ENCODE measurements around the gene AUTS2.

The AUTS2 gene

GRCh38 chr7:70182521-70182920 lies 584.2 kb downstream of the AUTS2 start:
- no peak overlapping the region for H3K9ac ChIP-seq (ENCODE audit: low read length)
- H3K4me2 ChIP-seq (ENCODE audit: low read length), result no peak overlapping the region
- H3K4me1 ChIP-seq (ENCODE audit: insufficient read depth, low read length, severe bottlenecking), result peaks cover 14% of the 10 kb centered on the region
- no peaks in the 10 kb centered on the region for H4K20me1 ChIP-seq (ENCODE audit: insufficient read depth, low read length)
- no peak overlapping the region for H2AFZ ChIP-seq (ENCODE audit: low read length)
- no peaks in the 10 kb centered on the region for H3K9me2 ChIP-seq (ENCODE audit: low read depth, low read length)
- H3K27me3 ChIP-seq (ENCODE audit: insufficient read depth, low read length), result no peaks in the 10 kb centered on the region
- TF ChIP-seq, protein P1, sequence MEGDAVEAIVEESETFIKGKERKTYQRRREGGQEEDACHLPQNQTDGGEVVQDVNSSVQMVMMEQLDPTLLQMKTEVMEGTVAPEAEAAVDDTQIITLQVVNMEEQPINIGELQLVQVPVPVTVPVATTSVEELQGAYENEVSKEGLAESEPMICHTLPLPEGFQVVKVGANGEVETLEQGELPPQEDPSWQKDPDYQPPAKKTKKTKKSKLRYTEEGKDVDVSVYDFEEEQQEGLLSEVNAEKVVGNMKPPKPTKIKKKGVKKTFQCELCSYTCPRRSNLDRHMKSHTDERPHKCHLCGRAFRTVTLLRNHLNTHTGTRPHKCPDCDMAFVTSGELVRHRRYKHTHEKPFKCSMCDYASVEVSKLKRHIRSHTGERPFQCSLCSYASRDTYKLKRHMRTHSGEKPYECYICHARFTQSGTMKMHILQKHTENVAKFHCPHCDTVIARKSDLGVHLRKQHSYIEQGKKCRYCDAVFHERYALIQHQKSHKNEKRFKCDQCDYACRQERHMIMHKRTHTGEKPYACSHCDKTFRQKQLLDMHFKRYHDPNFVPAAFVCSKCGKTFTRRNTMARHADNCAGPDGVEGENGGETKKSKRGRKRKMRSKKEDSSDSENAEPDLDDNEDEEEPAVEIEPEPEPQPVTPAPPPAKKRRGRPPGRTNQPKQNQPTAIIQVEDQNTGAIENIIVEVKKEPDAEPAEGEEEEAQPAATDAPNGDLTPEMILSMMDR (IDR thresholded peaks at IDR 0.05; ENCODE audit: low read length), result no peak
- no peak for TF ChIP-seq EZH2 (IDR thresholded peaks at IDR 0.05; ENCODE audit: borderline replicate concordance, low read length)
- H3K79me2 ChIP-seq (ENCODE audit: insufficient read depth, low read length), result no peaks in the 10 kb centered on the region
- no peak overlapping the region for H3K4me3 ChIP-seq (ENCODE audit: low read depth, low read length, poor library complexity, severe bottlenecking)
- H3K9me3 ChIP-seq (ENCODE audit: low read length), result no peaks in the 10 kb centered on the region
- no peaks in the 10 kb centered on the region; the same call in 1 of the 2 replicates for H3K36me3 ChIP-seq (ENCODE audit: insufficient read depth, low read length)
- no peaks in the 10 kb centered on the region for H3F3A ChIP-seq (ENCODE audit: insufficient read depth, low read length)
- H3K27ac ChIP-seq (ENCODE audit: low read depth, low read length, poor library complexity, severe bottlenecking), result no peak overlapping the region

- Histone ChIP-seq H3K27ac (ENCODE audit: low read depth, low read length, poor library complexity, severe bottlenecking) (no peak overlapping the region), H3K36me3 (ENCODE audit: insufficient read depth, low read length) (no peaks in the 10 kb centered on the region; the same call in 1 of the 2 replicates), H3K9me3 (ENCODE audit: low read length) (no peaks in the 10 kb centered on the region), H4K20me1 (ENCODE audit: insufficient read depth, low read length) (no peaks in the 10 kb centered on the region), H3F3A (ENCODE audit: insufficient read depth, low read length) (no peaks in the 10 kb centered on the region), H3K4me3 (ENCODE audit: low read depth, low read length, poor library complexity, severe bottlenecking) (no peak overlapping the region), H3K9ac (ENCODE audit: low read length) (no peak overlapping the region), H3K9me2 (ENCODE audit: low read depth, low read length) (no peaks in the 10 kb centered on the region), H2AFZ (ENCODE audit: low read length) (no peak overlapping the region), H3K27me3 (ENCODE audit: insufficient read depth, low read length) (no peaks in the 10 kb centered on the region), H3K4me1 (ENCODE audit: insufficient read depth, low read length, severe bottlenecking) (peaks cover 7% of the 10 kb centered on the region), H3K79me2 (ENCODE audit: insufficient read depth, low read length) (no peaks in the 10 kb centered on the region), H3K4me2 (ENCODE audit: low read length) (no peak overlapping the region)
- no peak for TF ChIP-seq EZH2 (IDR thresholded peaks at IDR 0.05; ENCODE audit: borderline replicate concordance, low read length)
- TF ChIP-seq, protein P1 (IDR thresholded peaks at IDR 0.05; ENCODE audit: low read length), result no peak
Measured at GRCh38 chr7:70183278-70183677, 585.0 kb downstream of the AUTS2 start.

- no peak for TF ChIP-seq EZH2 (IDR thresholded peaks at IDR 0.05; ENCODE audit: borderline replicate concordance, low read length)
- TF ChIP-seq, protein P1 (IDR thresholded peaks at IDR 0.05; ENCODE audit: low read length), result no peak
- H3K4me2 ChIP-seq (ENCODE audit: low read length), result no peak overlapping the region
- H3K27me3 ChIP-seq (ENCODE audit: insufficient read depth, low read length), result no peaks in the 10 kb centered on the region
- H4K20me1 ChIP-seq (ENCODE audit: insufficient read depth, low read length), result no peaks in the 10 kb centered on the region
- no peak overlapping the region for H2AFZ ChIP-seq (ENCODE audit: low read length)
- no peak overlapping the region for H3K4me3 ChIP-seq (ENCODE audit: low read depth, low read length, poor library complexity, severe bottlenecking)
- no peaks in the 10 kb centered on the region for H3K36me3 ChIP-seq (ENCODE audit: insufficient read depth, low read length)
- H3K79me2 ChIP-seq (ENCODE audit: insufficient read depth, low read length), result no peaks in the 10 kb centered on the region
- H3K9me2 ChIP-seq (ENCODE audit: low read depth, low read length), result no peaks in the 10 kb centered on the region
- H3K4me1 ChIP-seq (ENCODE audit: insufficient read depth, low read length, severe bottlenecking), result peaks cover 5% of the 10 kb centered on the region
- H3K27ac ChIP-seq (ENCODE audit: low read depth, low read length, poor library complexity, severe bottlenecking), result no peak overlapping the region
- H3K9me3 ChIP-seq (ENCODE audit: low read length), result no peaks in the 10 kb centered on the region
- no peaks in the 10 kb centered on the region for H3F3A ChIP-seq (ENCODE audit: insufficient read depth, low read length)
- no peak overlapping the region for H3K9ac ChIP-seq (ENCODE audit: low read length)
Measured at GRCh38 chr7:70188901-70189650, 590.8 kb downstream of the AUTS2 start.

All from OCI-LY1 (cell line).